Glomerular visceral epithelial cell (primary cell): ENCODE data around the gene PPP1CC.
"Not testable (repeated sequence)": the region's sequence is repeated elsewhere in the genome, so short reads cannot be mapped to it uniquely, and the experiment has no call there.

Experiments used
- DNase-seq: peaks from one replicate; pipeline ENCODE4 v3.0.0-alpha.2; 2016; ENCODE audit errors: extremely low spot score

Gene PPP1CC

GRCh38 chr12:110754101-110754793 is 11.6 kb upstream of the PPP1CC start:
- no peak for DNase-seq

- no peak for DNase-seq
These were observed 8.2 kb upstream of the PPP1CC start for GRCh38 chr12:110750784-110751461.

DNA sequence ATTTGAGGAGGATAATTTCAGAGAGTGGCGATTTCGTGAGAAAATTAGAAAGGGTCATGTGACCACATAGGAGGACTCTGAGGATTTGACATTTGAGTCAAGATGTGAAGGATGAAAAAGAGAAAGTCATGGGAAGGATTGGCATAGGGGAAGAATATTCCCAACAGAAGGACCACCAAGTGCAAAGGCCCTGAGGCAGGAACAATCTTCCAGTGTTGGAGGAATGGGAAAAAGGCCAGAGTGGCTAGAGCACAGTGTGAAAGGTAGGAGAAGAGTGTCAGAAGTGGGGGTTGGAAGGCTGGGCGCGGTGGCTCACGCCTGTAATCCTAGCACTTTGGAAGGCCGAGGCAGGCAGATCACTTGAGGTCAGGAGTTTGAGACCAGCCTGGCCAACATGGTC is 3.9 kb upstream of the PPP1CC start:
- no peak for DNase-seq

DNA sequence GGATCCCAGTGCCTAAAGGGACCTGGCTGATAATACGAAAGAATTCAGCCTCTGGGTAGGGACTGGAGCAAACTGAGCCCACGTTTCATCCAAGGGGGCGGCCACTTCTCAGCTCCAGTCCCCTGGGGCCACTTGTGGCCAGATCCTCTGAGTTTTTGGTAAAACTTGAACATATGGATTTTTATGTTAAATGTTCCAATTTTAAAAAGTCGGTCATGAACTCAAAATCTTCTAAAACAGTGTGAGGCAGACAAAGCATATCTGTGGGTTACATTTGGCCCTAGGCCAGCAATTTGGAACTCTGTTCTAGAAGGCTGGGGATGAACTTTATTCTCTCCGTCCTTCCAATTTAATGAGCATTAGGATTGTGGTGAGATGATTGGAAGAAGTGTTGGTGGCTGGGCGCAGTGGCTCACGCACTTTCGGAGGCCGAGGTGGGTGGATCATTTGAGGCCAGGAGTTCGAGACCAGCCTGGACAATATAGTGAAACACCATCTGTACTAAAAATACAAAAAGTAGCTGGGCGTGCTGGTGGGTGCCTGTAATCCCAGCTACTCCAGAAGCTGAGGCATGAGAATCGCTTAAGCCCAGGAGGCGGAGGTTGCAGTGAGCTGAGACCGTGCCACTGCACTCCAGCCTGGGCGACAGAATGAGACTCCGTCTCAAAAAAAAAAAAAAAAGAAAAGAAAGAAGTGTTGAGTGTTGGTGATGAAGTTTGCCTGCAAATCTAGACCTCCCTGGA is 3.0 kb upstream of the PPP1CC start:
- no peak for DNase-seq

GRCh38 chr12:110744601-110745264 is 2.0 kb upstream of the PPP1CC start:
- peak; percentile 48 for DNase-seq

DNA sequence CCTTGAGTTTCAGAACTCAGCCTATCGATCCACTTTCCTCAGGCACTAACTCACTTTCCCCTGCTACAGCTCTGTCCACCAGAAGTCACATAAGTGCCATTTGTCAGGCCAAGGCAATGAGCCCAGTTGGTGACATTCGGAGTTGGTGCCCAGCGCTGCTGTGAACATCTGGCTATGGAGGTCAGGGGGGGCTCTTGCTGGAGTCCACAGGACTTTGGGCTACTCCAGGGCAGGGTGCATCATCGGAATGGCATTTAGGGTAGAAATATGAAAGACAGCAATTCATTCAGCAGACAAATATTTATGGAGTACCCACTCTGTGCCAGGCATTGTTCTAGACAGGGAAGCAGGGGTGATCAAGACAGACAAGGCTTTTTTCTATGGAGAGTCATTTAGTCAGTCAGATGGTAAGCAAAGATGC is 1.5 kb upstream of the PPP1CC start:
- peak; percentile 37 for DNase-seq

- DNase-seq = no peak
These were observed 941 bp upstream of the PPP1CC start for GRCh38 chr12:110743571-110744093.

DNA sequence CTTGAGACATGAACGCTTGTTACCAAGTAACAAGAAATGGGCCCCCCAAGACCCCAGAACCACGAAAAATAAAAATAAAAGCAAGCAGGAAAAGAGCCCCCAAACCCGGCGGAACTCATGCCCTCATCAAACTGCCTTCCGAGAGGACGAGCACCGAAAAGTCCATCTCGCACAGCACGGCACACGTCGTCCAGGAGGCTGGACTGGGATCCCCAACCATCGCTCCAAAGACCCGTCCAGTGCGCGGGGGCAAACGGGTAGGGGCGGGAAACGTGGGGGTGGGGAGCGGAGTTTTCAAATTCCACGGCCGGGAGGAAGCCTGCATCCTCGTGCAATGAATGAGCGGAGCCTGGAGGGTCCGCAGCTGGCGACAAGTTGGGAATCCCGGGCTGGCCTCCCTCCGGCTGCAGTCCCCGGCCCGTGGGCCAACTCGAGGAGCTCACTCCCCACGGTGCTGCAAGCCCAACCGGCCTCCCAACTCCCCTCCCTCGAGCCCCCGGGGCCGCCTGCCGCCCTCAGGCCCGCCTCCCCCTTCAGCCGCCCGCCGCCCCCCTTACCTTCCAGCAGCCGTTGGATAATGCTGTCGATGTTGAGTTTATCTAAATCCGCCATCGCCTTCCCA is 484 bp downstream of the PPP1CC start:
- no peak for DNase-seq

DNA sequence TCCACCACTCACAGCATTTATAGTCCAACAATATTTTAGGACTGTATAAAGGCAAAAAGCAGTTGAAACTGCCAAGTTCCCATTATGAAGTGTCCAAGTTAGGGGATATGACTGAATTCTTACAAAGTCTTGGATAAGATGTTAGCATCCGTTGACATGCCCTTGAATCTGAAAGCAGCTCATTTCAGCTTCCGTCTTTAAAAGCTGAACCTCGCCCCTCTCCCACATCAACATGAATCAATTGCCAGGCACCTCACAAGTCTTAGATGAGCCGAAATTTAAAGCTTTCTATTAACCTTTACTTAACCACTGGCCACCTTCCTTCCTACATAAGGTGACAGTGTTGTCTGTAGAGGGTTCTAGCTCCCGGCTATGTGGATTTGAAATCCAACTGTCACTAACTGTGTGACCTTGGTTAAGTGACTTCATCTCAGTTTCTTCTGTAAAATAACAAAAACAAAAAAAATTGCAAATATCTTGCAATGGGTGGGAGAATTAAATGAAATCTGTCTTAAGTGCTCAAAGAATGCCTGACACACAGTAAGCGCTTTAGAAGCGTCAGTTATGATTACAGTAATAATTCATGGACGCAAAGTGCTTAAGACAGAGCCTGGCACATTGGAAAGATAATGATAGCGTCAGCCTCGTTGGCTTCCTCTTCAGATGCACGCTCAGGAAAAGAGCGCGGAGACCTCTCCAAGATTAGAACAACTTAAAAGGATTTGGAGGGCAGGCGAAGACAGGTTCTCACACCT is 1.2 kb downstream of the PPP1CC start:
- no peak for DNase-seq

GRCh38 chr12:110739894-110740293 is 2.8 kb downstream of the PPP1CC start:
- no peak for DNase-seq

DNA sequence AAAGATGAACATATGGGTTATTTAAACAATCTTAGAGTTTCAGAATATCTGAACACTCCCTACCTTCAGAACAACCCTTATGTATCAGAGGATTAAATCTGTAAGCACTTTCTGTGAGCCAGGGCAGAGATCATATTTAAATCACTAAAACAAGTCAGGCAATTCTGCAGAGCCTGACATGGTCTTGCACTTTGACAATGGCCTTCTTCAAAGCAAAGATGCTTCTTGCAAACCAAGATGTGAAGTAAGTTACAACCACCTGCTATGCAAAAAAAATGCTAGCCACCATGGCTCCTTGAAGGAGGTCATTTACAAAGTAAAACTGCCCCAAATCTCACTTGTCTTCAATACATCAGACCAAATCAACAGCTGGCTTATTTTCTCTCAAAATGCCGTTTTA is 3.2 kb downstream of the PPP1CC start:
- DNase-seq = no peak

GRCh38 chr12:110737532-110737931 is 5.2 kb downstream of the PPP1CC start:
- no peak for DNase-seq

DNA sequence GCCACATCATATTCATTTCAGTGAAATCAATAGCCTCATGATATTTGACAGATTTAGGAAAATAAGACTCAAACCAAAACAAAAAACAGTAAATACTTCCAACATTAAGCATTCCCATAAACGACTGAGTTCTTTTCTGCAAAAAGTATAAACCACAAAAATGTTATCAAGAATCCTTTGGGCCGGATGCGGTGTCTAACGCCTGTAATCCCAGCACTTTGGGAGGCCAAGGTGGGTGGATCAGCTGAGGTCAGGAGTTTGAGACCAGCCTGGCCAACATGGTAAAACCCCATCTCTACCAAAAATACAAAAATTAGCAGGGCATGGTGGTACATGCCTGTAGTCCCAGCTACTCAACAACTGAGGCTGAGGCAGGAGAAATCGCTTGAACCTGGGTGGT is 5.7 kb downstream of the PPP1CC start:
- not testable (repeated sequence) for DNase-seq

DNA sequence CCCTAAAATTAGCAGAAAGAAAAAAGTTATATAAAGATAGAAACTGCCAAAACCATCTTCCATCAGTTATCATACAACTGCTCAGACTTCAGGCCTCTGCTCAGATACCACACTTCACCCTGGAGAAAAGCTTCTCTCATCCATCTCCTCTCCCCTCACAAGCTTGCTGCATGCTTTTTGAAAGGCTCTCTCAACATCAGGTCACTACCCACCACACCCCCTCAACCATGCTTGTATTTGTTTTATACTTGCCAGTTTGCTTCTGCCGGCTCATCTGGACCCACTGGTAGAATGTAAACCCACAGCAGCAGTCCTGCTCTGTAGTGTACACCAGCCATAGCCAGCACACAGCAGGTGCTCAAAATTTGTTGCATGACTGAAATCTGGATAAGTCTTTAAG is 8.8 kb downstream of the PPP1CC start:
- no peak for DNase-seq

DNA sequence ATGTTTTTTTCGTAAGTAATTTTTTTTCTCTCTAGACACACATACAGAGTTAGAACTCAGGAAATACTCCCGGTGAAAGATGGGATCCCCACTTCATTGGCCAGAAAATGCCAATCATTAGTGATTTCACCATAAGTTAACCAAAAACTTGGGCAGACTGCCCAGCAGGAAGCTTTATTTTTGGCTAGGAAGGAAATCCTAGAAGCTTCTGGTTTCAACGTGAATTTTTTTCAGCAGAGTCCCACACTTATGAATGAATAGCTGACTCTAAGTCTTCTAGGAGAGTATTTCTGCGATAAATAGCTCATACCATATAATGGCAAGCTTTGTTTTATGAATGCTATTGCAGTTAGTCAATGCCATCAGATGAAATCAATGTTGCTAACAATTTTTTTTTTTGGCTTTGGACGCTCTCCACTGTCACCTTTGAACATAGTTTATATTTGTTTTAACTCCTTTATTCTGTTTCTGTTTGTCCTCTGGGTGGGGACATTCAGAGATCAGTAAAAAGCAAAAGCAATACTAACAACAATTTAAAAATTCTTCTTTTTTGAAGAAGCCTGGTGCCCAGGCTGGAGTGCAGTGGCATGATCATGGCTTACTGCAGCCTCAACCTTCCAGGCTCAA is 9.5 kb downstream of the PPP1CC start:
- peak; percentile 39 for DNase-seq

DNA sequence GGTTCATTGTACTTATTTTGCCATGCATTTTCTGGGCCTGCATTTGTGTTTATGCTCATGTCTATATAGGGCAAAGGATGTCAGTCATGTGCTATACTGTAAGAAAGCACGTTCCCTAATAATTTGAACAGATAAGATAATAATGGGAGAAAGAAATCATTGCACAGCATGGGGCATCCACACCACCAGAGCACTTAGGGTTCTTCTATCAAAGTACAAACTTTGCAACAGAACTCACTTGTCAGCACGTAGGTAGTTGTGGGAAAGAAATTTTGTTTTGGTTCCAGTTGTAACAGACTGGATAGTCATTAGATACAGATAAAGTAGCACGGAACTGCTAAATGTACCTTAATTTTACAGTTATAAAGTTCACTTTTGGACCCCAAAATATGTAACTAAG is 10.1 kb downstream of the PPP1CC start:
- DNase-seq = no peak

- no peak for DNase-seq
These were observed 11.2 kb downstream of the PPP1CC start for GRCh38 chr12:110731479-110731878.

- DNase-seq = no peak
These were observed 14.1 kb downstream of the PPP1CC start for GRCh38 chr12:110728628-110729027.

GRCh38 chr12:110726708-110727369 is 15.9 kb downstream of the PPP1CC start:
- DNase-seq = no peak

- no peak for DNase-seq
These were observed 16.7 kb downstream of the PPP1CC start for GRCh38 chr12:110726028-110726427.
